ENCODE measurements around the gene NID1. TPM values are rescaled to one million over a fixed set of nuclear protein-coding genes. Genes with fewer than 3 reads are reported as not detected.
A peak's percentile ranks its signal among the peaks of the same experiment; 100 is the strongest.

Gene NID1
- total and polyA plus RNA-seq, 11 donors, result 19.4 to 157 (median 61.7) TPM

DNA sequence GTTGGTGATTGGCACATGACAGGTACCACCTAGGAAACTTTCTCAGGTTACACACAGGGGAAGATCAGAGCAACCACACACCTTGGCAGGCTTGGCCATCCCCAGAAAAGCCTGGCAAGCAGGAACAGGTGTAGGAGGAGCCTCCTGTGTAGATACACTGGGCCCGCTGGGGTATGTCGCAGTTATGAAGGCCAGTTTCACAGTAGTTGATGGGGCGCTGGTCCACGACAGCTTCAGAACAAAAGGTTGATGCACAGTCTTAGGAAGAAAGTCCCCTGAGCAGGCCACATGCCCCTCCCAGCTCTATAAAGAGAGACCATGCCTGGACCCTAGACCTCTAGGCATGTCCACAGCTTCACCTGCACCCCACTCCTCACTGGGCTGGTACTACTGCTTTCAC, 51.6 kb downstream of the NID1 start:
- H3K36me3 ChIP-seq, result peaks cover 0 to 100% (median 66%) of the 10 kb centered on the region in 9 donors
- TF ChIP-seq POLR2A (IDR thresholded peaks at IDR 0.05) (no peak), CTCF (IDR thresholded peaks at IDR 0.05) (no peak)
- peak overlapping the region in 2 of 12 donors; percentile 83 to 84 for H3K27ac ChIP-seq
- DNase-seq (no peak), ATAC-seq (no peak)
- H3K4me3 ChIP-seq, result no peak overlapping the region
- H3K27me3 ChIP-seq, result no peaks in the 10 kb centered on the region
- H3K9me3 ChIP-seq, result no peaks in the 10 kb centered on the region
- 97 to 100% (median 98%) methylated on average over 4 of the region's 4 CpGs for WGBS, 4 donors
- intact Hi-C loops (cut with DNase I), result no loop called here
- peaks cover 0 to 47% (median 10%) of the 10 kb centered on the region in 12 donors for H3K4me1 ChIP-seq

- intact Hi-C loops (cut with DNase I), result no loop called here
- Histone ChIP-seq H3K9me3 (no peaks in the 10 kb centered on the region), H3K27me3 (no peaks in the 10 kb centered on the region), H3K36me3 (peaks cover 0 to 100% (median 72%) of the 10 kb centered on the region in 9 donors), H3K4me1 (peaks cover 0 to 39% (median 7%) of the 10 kb centered on the region in 12 donors), H3K27ac (peak overlapping the region in 5 of 12 donors; percentile 4 to 77 (median 27)), H3K4me3 (no peak overlapping the region)
- DNase-seq, result no peak
- ATAC-seq, result peak in 1 of 4 donors; percentile 12
- TF ChIP-seq CTCF (IDR thresholded peaks at IDR 0.05) (no peak), POLR2A (IDR thresholded peaks at IDR 0.05) (no peak)
- WGBS, 4 donors, result 61 to 100% (median 71%) methylated on average over 1 to 11 of the region's 11 CpGs
Observed at GRCh38 chr1:236011641-236012040, 53.2 kb downstream of the NID1 start.

DNA sequence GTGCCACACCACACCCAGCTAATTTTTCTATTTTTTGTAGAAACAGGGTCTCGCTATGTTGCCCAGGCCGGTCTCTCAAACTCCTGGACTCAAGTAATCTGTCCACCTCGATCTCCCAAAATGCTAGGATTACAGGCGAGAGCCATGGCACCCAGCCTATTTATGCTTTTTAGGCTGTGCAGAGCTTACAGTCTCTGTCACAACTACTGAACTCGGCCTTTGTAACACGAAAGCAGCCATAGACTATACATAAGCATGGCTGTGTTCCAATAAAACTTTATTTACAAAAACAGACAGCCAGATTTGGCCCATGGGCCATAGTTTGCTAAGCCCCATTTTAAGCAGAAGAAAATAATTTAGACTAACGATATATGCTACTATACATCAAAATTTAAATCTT, 54.4 kb downstream of the NID1 start:
- TF ChIP-seq CTCF (IDR thresholded peaks at IDR 0.05) (no peak), POLR2A (IDR thresholded peaks at IDR 0.05) (no peak)
- H3K9me3 ChIP-seq, result no peaks in the 10 kb centered on the region
- 85 to 94% (median 91%) methylated on average over 7 of the region's 7 CpGs for WGBS, 4 donors
- no peak overlapping the region for H3K4me3 ChIP-seq
- peak in 1 of 4 donors; percentile 2 for ATAC-seq
- intact Hi-C loops (cut with DNase I), result no loop called here
- H3K27me3 ChIP-seq, result no peaks in the 10 kb centered on the region
- H3K4me1 ChIP-seq, result peaks cover 0 to 29% (median 3%) of the 10 kb centered on the region in 12 donors
- peaks cover 0 to 97% (median 70%) of the 10 kb centered on the region in 9 donors for H3K36me3 ChIP-seq
- no peak for DNase-seq
- H3K27ac ChIP-seq, result peak overlapping the region; percentile 39 to 79 (median 63)

- Histone ChIP-seq H3K27ac (peak overlapping the region; percentile 39 to 79 (median 66)), H3K27me3 (no peaks in the 10 kb centered on the region), H3K4me1 (peaks cover 0 to 24% (median 1%) of the 10 kb centered on the region in 12 donors), H3K9me3 (no peaks in the 10 kb centered on the region), H3K4me3 (no peak overlapping the region), H3K36me3 (peaks cover 0 to 97% (median 66%) of the 10 kb centered on the region in 9 donors)
- no peak for TF ChIP-seq POLR2A (IDR thresholded peaks at IDR 0.05)
- TF ChIP-seq CTCF (IDR thresholded peaks at IDR 0.05), result no peak
- WGBS, 4 donors, result 73 to 82% (median 78%) methylated on average over 2 of the region's 2 CpGs
- ATAC-seq (peak in 2 of 4 donors; percentile 18 to 77), DNase-seq (no peak)
- intact Hi-C loops (cut with DNase I), result loop anchor here in 1 of 10 donors (10.0 kb wide), 1 partner anchor 55 kb away; the partner anchor contains the start of gene NID1
Observed at GRCh38 chr1:236009857-236010256, 55.0 kb downstream of the NID1 start.

Data from heart left ventricle (tissue), 16 donors.